GM23248 (cell line): ENCODE measurements around the gene DPAGT1.

Source experiments
- EZH2 ChIP-seq: fragments of 200-600 bp; sonication (generic); IDR thresholded peaks from 2 replicates; pipeline ENCODE4 v1.6.1; 2018; ENCODE audit warnings: antibody characterized with exemption, mild to moderate bottlenecking; ENCODE audit not compliant: insufficient read depth, poor library complexity, severe bottlenecking
- EZH2phosphoT487 ChIP-seq: fragments of 200-600 bp; sonication (generic); IDR thresholded peaks from 2 replicates; pipeline ENCODE4 v1.6.1; 2018; ENCODE audit warnings: antibody characterized with exemption, moderate library complexity, mild to moderate bottlenecking, low read depth; ENCODE audit not compliant: insufficient read depth

- TF ChIP-seq EZH2 = no peak
- TF ChIP-seq EZH2phosphoT487 = no peak
Measured at GRCh38 chr11:119088406-119088805, 13.2 kb downstream of the DPAGT1 start.
